ENCODE results near the gene UBE2G2.

- TF ChIP-seq EZH2phosphoT487 (IDR thresholded peaks at IDR 0.05; ENCODE audit: insufficient read depth, low read depth) (no peak), EZH2 (IDR thresholded peaks at IDR 0.05; ENCODE audit: insufficient read depth, poor library complexity, severe bottlenecking) (no peak)
These were observed 37.0 kb downstream of the UBE2G2 start for GRCh38 chr21:44764319-44765230.
